Activated CD4-positive, alpha-beta T cell treated with anti-CD3 and anti-CD28 coated beads for 48 hours (primary cell): ENCODE results near the gene SPATA6.
"Not testable (repeated sequence)": the region's sequence is repeated elsewhere in the genome, so short reads cannot be mapped to it uniquely, and the experiment has no call there.

ENCODE experiments used
- DNase-seq: peaks from one replicate; pipeline ENCODE4 v3.0.0-alpha.2; 2020

SPATA6 gene

GRCh38 chr1:48338257-48338656, 133.7 kb downstream of the SPATA6 start:
- DNase-seq, result no peak

- DNase-seq, result no peak
These were observed 138.7 kb downstream of the SPATA6 start for GRCh38 chr1:48333316-48333715.

DNA sequence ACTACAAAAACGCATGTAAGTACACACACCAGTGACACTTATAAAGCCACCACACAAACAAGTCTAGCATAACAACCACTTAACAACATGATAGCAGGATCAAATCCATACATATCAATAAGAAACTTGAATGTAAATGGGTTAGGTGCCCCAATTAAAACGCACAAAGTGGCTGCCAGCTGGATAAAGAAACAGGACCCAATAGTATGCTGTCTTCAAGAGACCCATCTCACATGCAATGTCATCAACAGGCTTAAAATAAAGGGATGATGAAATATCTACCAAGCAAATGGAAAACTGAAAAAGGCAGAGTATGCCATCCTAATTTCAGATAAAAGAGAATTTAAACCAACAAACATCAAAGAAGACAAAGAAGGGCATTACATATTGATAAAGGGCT, 139.9 kb downstream of the SPATA6 start:
- DNase-seq, result no peak

- no peak for DNase-seq
These were observed 142.1 kb downstream of the SPATA6 start for GRCh38 chr1:48329905-48330304.

- DNase-seq, result no peak
These were observed 142.5 kb downstream of the SPATA6 start for GRCh38 chr1:48329486-48329885.

GRCh38 chr1:48311829-48312228, 160.2 kb downstream of the SPATA6 start:
- DNase-seq, result not testable (repeated sequence)

DNA sequence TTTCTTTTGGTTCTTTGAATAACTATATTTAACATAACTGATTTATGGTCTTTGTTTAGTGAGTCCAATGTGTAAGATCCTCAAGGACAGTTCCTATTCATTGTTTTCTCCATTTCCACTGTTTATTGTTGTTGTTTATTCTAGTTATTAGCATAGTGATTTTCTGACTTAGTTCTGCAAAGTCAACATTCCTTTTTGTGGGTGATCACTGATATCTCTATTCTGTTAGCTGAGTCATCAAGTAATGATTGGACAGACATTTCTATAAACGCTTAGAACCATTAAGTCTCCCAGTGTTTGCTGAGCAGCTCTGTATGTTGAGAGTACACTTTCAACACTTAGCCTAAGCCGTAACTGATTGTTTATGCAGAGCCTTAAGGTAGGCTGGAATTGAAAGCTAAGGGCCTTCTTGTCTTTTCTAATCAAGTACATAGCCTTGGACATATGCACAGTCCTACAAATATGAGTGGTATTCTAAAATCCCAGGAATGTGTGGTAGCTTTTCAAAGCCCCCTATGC, 162.4 kb downstream of the SPATA6 start:
- DNase-seq, result no peak

GRCh38 chr1:48302652-48303051, 169.4 kb downstream of the SPATA6 start:
- DNase-seq, result no peak

- DNase-seq, result no peak
These were observed 177.3 kb downstream of the SPATA6 start for GRCh38 chr1:48294656-48295055.

DNA sequence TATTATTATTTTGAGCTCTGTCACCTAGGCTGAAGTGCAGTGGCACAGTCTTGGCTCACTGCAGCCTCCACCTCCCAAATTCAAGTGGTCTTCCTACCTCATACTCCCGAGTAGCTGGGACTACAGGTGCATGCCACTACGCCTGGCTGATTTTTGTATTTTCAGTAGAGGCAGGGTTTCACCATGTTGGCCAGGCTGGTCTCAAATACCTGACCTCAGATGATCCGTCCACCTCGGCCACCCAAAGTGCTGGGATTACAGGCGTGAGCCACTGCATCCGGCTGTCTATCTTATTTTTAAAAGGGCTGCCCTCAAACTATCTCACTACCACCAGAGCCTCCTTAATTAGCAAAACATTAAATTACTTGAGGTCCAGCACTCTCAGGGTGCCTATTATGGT, 177.9 kb downstream of the SPATA6 start:
- DNase-seq, result not testable (repeated sequence)

- DNase-seq, result no peak
These were observed 179.3 kb downstream of the SPATA6 start for GRCh38 chr1:48292706-48293105.

DNA sequence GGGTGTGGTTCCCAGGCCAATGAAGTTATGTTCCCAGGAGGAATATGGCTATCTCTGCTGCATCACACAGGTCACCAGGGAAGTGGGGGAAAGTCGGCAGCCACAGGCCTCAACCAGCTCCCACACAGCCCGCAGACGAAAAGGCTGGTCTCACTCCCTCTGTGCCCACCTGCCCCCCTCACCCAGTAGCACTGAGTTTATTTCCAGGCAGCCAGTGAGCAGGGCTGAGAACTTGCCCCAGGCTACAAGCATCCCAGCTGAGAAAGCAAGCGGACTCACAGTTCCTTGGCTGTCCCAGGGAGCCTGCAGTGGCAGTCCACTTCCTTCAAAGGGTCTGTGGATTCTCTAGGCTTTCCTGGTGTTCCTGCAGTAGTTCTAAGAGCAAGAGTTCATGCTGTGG, 180.6 kb downstream of the SPATA6 start:
- DNase-seq, result no peak

GRCh38 chr1:48285525-48285924, 186.5 kb downstream of the SPATA6 start:
- no peak for DNase-seq

DNA sequence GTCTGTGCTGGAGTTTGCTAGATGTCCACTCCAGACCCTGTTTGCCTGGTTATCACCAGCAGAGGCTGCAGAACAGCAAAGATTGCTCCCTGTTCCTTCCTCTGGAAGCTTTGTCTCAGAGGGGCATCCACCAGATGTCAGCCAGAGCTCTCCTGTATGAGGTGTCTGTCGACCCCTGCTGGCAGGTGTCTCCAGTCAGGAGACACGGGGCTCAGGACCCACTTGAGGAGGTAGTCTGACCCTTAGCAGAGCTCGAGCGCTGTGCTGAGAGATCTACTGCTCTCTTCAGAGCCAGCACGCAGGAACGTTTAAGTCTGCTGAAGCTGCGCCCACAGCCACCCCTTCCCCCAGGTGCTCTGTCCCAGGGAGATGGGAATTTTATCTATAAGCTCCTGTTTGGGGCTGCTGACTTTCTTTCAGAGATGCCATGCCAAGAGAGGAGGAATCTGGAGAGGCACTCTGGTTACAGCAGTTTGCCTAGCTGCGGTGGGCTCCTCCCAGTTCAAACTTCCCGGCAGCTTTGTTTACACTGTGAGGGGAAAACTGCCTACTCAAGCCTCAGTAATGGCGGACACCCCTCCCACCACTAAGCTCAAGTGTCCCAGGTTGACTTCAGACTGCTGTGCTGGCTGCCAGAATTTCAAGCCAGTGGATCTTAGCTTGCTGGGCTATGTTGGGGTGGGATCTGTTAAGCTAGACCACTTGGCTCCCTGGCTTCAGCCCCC, 187.1 kb downstream of the SPATA6 start:
- DNase-seq, result not testable (repeated sequence)

- not testable (repeated sequence) for DNase-seq
These were observed 189.7 kb downstream of the SPATA6 start for GRCh38 chr1:48282329-48282728.

- DNase-seq, result not testable (repeated sequence)
These were observed 194.6 kb downstream of the SPATA6 start for GRCh38 chr1:48277437-48277836.

DNA sequence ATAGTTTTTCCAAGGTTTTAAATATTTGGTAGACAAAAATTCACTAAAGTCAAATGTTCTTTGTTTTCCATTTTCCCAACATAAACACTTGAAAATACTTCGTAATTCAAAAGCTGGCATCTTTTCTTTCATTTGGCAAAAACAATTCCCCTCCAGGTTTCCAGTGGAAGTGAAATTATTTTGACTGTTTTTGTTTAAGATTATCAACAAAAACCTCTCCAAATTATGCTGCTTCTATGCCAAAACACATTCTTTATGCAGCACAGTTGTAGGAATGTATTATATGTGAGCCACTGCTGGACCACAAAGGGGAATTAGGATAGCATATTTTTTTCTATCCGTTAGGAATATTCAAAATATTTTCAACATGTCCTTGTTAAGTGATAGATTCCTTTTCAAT, 205.4 kb downstream of the SPATA6 start:
- DNase-seq, result no peak

GRCh38 chr1:48263041-48263440, 209.0 kb downstream of the SPATA6 start:
- DNase-seq, result no peak

GRCh38 chr1:48261881-48262400, 210.1 kb downstream of the SPATA6 start:
- DNase-seq, result no peak

DNA sequence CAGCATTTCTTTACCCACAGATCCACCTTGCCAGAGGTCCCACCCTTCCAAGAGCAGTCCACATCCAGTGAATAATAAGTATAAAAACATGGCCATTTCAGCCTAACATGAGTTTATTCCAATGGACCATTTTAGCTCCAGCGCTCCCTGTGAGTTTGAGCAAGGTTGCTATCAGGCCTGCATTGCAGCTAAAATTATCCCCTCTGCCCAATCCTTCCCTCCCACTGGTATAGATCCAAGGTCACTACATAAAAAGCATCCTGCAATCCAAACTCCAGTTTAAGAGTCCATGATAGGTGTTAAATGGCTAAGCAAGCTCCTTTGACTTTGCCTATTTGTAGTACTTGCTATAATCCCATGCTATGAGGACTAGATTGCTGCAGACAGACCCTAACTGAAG, 213.9 kb downstream of the SPATA6 start:
- no peak for DNase-seq

- DNase-seq, result no peak
These were observed 217.8 kb downstream of the SPATA6 start for GRCh38 chr1:48254254-48254653.

DNA sequence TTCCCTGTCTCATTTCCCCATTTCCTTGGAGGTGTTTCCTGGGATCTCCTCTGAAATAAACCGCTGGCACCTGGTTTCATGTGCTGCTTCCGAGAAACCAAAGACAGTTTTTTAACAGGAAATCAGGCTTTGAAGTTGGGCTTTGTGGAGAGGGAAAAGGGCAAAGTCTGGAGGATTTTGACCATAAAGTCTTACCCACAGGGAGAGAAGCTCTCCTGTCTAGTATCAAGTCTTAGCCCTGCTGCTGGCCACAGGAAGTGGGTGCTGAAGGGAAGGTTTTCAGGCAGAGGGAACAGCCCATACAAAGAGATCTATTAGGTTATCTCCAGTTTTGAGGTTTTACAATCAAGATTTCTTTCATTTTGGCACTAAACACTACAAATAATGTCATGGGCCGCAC, 220.2 kb downstream of the SPATA6 start:
- no peak for DNase-seq

DNA sequence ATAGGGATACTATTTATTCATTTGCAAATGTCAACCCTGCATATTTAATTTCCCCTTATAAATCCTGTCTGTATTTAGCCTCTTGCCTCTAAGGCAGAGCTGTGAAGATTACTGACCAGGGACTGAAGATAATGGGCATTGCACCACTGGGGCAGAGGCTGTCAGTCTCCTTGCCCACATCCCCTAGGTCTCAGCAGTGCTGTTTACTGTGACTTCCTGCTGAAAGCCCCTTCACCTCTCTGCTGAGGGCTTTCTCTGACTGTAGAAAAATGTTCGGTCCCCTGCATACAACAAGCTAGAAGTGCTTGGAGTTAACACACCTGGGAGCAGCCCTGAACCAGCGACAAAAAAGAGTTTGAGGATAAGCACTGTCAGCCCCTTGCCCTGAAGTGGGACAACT, 220.7 kb downstream of the SPATA6 start:
- no peak for DNase-seq

GRCh38 chr1:48250572-48250971, 221.4 kb downstream of the SPATA6 start:
- DNase-seq, result no peak

- no peak for DNase-seq
These were observed 222.1 kb downstream of the SPATA6 start for GRCh38 chr1:48249868-48250267.
